ENCODE data around the gene KLK3. TPM values are rescaled to one million over a fixed set of nuclear protein-coding genes. Genes with fewer than 3 reads are reported as not detected.

Gene KLK3
- total and polyA plus RNA-seq, 8 donors: 0.05 to 0.27 TPM; not detected in 6

- no peaks in the 10 kb centered on the region for H3K36me3 ChIP-seq
- no peak for TF ChIP-seq CTCF (IDR thresholded peaks at IDR 0.05)
- intact Hi-C loops (cut with DNase I): no loop called here
- no peak overlapping the region for H3K4me3 ChIP-seq
- no peaks in the 10 kb centered on the region for H3K4me1 ChIP-seq
- 68 to 69% methylated on average over 10 of the region's 10 CpGs for WGBS, 2 donors
- H3K27ac ChIP-seq: no peak overlapping the region
- no peak for DNase-seq
- ATAC-seq: no peak
- no peak for FAIRE-seq
- no peaks in the 10 kb centered on the region for H3K9me3 ChIP-seq
- H3K27me3 ChIP-seq: no peaks in the 10 kb centered on the region
Measured at GRCh38 chr19:50837300-50837699, 17.4 kb upstream of the KLK3 start.

- Histone ChIP-seq H3K27ac (no peak overlapping the region), H3K4me1 (no peaks in the 10 kb centered on the region), H3K9me3 (no peaks in the 10 kb centered on the region), H3K4me3 (no peak overlapping the region), H3K27me3 (no peaks in the 10 kb centered on the region), H3K36me3 (no peaks in the 10 kb centered on the region)
- ATAC-seq (no peak), DNase-seq (no peak), FAIRE-seq (no peak)
- TF ChIP-seq CTCF (IDR thresholded peaks at IDR 0.05): no peak
- intact Hi-C loops (cut with DNase I): no loop called here
- 34 to 38% methylated on average over 6 of the region's 6 CpGs for WGBS, 2 donors
Measured at GRCh38 chr19:50838239-50838638, 16.5 kb upstream of the KLK3 start.

- intact Hi-C loops (cut with DNase I): no loop called here
- TF ChIP-seq CTCF (IDR thresholded peaks at IDR 0.05): no peak
- WGBS, 2 donors: 74 to 82% methylated on average over 10 of the region's 10 CpGs
- Histone ChIP-seq H3K36me3 (no peaks in the 10 kb centered on the region), H3K9me3 (no peaks in the 10 kb centered on the region), H3K4me3 (no peak overlapping the region), H3K27me3 (no peaks in the 10 kb centered on the region), H3K4me1 (no peaks in the 10 kb centered on the region), H3K27ac (no peak overlapping the region)
- no peak for FAIRE-seq
- DNase-seq: no peak
- no peak for ATAC-seq
Measured at GRCh38 chr19:50839712-50840655, 14.7 kb upstream of the KLK3 start.

GRCh38 chr19:50842130-50842529, 12.6 kb upstream of the KLK3 start:
- no peak overlapping the region for H3K27ac ChIP-seq
- no peaks in the 10 kb centered on the region for H3K4me1 ChIP-seq
- FAIRE-seq: no peak
- no peaks in the 10 kb centered on the region for H3K27me3 ChIP-seq
- no peak for DNase-seq
- no peak for TF ChIP-seq CTCF (IDR thresholded peaks at IDR 0.05)
- 50 to 60% methylated on average over 6 of the region's 6 CpGs for WGBS, 2 donors
- H3K9me3 ChIP-seq: no peaks in the 10 kb centered on the region
- H3K4me3 ChIP-seq: no peak overlapping the region
- H3K36me3 ChIP-seq: no peaks in the 10 kb centered on the region
- intact Hi-C loops (cut with DNase I): no loop called here
- ATAC-seq: no peak

- ATAC-seq (no peak), FAIRE-seq (no peak), DNase-seq (no peak)
- H3K4me3 ChIP-seq: no peak overlapping the region
- no peaks in the 10 kb centered on the region for H3K36me3 ChIP-seq
- intact Hi-C loops (cut with DNase I): no loop called here
- no peak overlapping the region for H3K27ac ChIP-seq
- H3K9me3 ChIP-seq: no peaks in the 10 kb centered on the region
- no peak for TF ChIP-seq CTCF (IDR thresholded peaks at IDR 0.05)
- H3K4me1 ChIP-seq: no peaks in the 10 kb centered on the region
- 94% methylated on average over 2 of the region's 2 CpGs for WGBS, 2 donors
- no peaks in the 10 kb centered on the region for H3K27me3 ChIP-seq
Measured at GRCh38 chr19:50843205-50843604, 11.5 kb upstream of the KLK3 start.

Data from pancreas (tissue), 10 donors.